ENCODE results near the gene RCAN2.

Gene RCAN2

DNA sequence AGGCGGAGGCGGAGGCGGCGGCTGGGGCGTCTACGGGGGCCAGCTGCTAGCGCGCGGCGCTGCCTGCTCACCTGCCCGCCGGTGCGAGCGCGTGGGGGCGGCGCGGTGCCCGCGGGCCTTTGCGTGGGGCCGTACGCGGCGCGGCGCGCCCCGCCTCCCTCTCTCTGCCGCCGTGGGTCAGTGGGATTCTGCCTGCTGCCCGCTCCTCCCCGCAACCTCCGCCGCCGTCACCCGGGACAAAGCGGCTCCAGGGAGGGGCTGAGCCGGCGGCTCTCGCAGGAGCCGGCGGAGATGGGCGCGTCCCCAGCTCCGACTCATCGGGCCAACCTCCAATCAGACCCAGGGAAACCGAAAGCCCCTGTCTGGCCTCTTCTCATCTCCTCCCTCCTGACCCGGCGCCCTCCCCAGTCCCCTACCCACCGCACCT lies at the start of gene RCAN2:
Gene RCAN2, minus strand, starts transcription at position 249 of the 427 bp plus-strand sequence.
- Mint-ChIP-seq H3K36me3 (ENCODE audit: low read depth) (no peaks in the 10 kb centered on the region), H3K9me3 (no peaks in the 10 kb centered on the region), H3K27me3 (peaks cover 72% of the 10 kb centered on the region), H3K27ac (no peak within 1 kb of the TSS), H3K4me1 (ENCODE audit: low read depth) (peaks cover 8% of the 10 kb centered on the region), H3K4me3 (peak within 1 kb of the TSS; percentile 55)
- no peak for DNase-seq

DNA sequence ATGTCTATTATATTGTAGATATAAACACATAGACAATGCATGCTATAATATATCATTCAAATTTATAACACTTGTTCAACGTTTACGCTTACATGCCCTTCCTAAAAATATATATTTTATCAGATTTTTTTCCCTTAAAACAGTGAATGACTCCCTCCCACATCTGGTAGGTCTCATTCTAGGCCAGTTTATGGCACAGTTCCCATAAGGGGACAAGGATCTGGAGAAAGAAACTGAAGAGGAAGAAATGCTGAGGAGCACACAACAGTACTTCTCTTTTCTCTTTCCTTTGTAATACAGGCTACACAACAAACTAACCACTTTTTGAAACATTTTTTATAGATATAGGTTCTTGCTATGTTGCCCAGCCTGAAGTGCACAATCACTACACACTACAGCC lies 48.6 kb upstream of the RCAN2 start:
- Mint-ChIP-seq H3K4me1 (ENCODE audit: low read depth) (no peaks in the 10 kb centered on the region), H3K27me3 (peaks cover 44% of the 10 kb centered on the region), H3K9me3 (peaks cover 15% of the 10 kb centered on the region), H3K36me3 (ENCODE audit: low read depth) (no peaks in the 10 kb centered on the region), H3K27ac (no peak overlapping the region), H3K4me3 (no peak overlapping the region)
- DNase-seq = no peak

DNA sequence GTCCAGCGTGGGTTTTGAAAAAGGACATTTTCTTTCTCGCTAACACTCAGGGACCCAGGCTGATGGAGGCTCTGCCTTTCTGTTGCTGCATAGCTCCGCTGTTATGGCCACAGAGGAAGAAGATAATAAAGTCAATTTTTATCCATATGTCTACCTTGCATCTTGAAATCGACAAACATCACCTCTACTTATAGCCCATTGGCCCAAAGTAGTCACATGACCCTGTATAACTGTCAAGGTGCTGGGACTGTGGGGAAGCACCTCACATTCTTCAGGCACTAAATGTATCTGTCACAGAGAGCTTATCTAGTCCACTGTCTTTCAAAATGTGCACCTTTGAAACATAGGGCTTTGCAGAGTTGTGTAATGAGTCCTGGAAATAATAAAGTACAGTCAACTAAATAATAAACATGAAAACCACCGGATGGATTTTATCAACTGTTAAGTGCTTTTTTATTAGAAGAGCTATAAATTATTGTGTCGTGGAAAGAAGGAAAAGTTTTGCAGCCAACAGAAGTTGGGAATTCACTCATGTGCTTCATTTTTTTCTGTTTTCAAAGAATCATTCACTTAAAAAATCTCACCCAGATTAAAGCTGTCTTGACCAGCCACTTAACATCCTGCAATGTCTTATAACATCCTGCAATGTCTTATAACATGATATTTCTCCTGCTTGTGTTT lies 47.7 kb upstream of the RCAN2 start:
- Mint-ChIP-seq H3K27me3 (peaks cover 44% of the 10 kb centered on the region), H3K4me1 (ENCODE audit: low read depth) (no peaks in the 10 kb centered on the region), H3K27ac (no peak overlapping the region), H3K36me3 (ENCODE audit: low read depth) (no peaks in the 10 kb centered on the region), H3K9me3 (peaks cover 10% of the 10 kb centered on the region), H3K4me3 (no peak overlapping the region)
- no peak for DNase-seq

DNA sequence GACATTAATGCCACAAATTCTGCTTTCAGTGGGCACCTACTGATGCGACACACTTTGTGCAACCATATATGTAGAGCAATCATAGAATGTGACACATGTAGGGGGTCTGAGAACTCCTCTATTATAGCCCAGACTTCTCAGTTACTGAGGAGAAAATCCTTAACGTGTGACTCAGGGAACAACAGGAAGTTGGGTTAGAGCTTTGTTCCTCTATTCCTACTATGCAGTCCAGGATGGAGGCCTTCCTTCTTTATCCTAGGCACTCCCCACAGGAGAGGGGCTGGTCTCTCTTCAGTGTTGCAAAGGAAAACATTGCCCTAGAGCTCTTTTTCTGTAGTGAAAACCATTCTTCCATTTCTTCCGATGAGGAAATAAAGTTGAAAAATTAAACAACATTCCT lies 39.6 kb upstream of the RCAN2 start:
- Mint-ChIP-seq H3K9me3 (no peaks in the 10 kb centered on the region), H3K36me3 (ENCODE audit: low read depth) (no peaks in the 10 kb centered on the region), H3K27ac (no peak overlapping the region), H3K27me3 (peaks cover 41% of the 10 kb centered on the region), H3K4me3 (no peak overlapping the region), H3K4me1 (ENCODE audit: low read depth) (no peaks in the 10 kb centered on the region)
- DNase-seq = no peak

DNA sequence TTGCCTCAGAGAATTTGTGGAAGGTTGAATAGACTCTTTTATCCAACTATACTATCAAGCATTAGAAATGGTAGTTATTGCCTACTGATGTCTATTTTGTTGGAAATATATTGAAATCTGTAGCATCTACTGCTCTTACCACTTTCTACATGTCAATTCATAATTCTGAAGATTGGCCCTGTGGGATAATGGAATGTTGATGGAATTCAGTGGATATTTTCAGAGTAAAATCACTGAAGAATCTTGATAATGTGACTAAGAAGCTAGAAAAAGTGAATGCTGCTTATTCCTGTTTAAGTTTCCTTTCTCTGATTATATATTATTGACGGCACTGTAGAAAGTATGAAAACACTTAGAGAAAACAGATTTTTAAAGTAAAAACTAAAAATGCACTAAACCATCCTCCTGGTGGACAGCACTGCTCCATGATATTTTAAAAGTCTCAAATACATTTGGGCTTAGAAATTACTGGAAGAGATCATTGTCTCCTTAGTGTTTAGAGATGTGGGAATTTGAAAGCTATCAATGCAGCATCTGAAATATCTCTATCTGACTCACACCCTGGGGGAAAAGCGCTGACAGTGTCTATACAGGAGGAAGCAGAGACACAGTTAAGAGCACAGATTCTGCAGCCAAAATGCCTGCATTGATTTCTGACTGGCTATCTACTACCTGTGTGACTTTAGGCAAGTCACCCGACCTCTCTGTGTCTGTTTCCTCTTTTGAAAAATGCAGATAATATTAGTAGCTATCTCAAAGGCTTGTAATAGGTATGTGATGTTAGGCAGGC lies 37.9 kb upstream of the RCAN2 start:
- Mint-ChIP-seq H3K4me1 (ENCODE audit: low read depth) (no peaks in the 10 kb centered on the region), H3K36me3 (ENCODE audit: low read depth) (no peaks in the 10 kb centered on the region), H3K4me3 (no peak overlapping the region), H3K27ac (no peak overlapping the region), H3K9me3 (no peaks in the 10 kb centered on the region), H3K27me3 (peaks cover 51% of the 10 kb centered on the region)
- DNase-seq = no peak

DNA sequence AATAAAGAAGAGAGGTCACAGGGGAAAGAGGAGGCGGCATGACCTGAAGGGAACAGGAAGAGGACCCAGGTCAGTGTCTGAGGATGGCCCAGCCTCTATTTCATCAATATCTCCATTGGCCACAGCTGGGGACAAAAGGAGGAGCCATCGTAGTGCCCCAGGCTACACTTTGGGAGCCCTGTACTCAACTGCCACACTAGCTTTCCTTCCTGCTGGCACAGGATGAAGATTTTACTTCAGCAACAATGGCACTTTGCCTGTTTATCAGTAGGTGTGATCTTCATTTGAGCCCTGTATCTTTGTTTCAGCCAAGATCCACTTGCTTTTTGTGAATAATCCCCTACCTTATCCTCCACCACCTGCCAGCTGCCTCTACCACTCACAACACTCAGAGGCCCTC lies 35.4 kb upstream of the RCAN2 start:
- H3K27me3 Mint-ChIP-seq = peaks cover 45% of the 10 kb centered on the region
- H3K4me3 Mint-ChIP-seq = no peak overlapping the region
- no peaks in the 10 kb centered on the region for H3K4me1 Mint-ChIP-seq (ENCODE audit: low read depth)
- no peak overlapping the region for H3K27ac Mint-ChIP-seq
- H3K36me3 Mint-ChIP-seq (ENCODE audit: low read depth) = no peaks in the 10 kb centered on the region
- H3K9me3 Mint-ChIP-seq = no peaks in the 10 kb centered on the region
- DNase-seq = no peak

DNA sequence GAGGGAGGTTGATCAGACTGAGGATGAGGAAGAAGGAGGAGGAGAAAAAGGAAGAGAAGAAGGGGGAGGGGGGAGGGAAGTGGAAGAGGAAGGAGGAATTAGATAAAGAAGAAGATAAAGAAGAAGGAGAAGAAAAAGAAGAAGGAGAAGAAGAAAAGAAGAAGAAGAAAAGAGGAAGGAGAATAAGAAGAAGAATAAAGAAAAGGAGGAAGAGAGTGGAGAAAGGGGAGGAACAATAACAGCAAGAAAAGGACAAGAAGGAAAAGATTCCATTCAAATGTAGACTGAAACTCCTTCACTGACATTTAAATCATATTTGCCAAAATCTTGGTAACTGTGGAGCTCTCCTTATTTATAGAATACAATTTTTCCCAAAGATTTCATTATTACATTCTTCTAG lies 34.3 kb upstream of the RCAN2 start:
- no peak overlapping the region for H3K27ac Mint-ChIP-seq
- H3K27me3 Mint-ChIP-seq = peaks cover 44% of the 10 kb centered on the region
- no peaks in the 10 kb centered on the region for H3K36me3 Mint-ChIP-seq (ENCODE audit: low read depth)

DNA sequence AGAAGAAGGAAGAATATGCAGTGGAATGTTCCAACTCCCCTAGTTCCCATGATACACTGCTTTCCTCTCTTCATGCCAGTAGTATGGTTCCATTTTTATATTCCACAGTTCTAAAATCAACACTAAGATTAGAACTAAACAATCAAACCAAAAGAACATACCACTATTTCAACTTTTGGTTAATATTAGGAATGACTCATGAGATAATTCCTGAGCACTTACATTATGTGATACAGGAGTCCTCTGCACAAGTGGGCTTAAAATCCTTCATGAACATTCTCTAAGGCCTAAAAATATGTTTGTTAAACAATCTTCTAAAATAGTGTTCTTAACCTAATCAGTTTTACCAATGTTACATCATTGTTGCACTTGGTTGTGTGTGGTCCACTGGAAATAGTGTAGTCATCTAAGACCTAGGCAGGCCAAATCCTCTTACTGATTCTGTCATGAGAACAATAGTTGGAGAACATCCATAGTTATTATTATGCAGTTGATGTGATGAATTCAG lies 30.3 kb upstream of the RCAN2 start:
- Mint-ChIP-seq H3K4me3 (no peak overlapping the region), H3K4me1 (ENCODE audit: low read depth) (no peaks in the 10 kb centered on the region), H3K9me3 (no peaks in the 10 kb centered on the region), H3K27me3 (peaks cover 17% of the 10 kb centered on the region), H3K36me3 (ENCODE audit: low read depth) (no peaks in the 10 kb centered on the region), H3K27ac (no peak overlapping the region)
- no peak for DNase-seq

More for the DNA sequence above, 34.3 kb upstream of the RCAN2 start:
- H3K4me3 Mint-ChIP-seq = no peak overlapping the region
- DNase-seq = no peak
- no peaks in the 10 kb centered on the region for H3K9me3 Mint-ChIP-seq
- H3K4me1 Mint-ChIP-seq (ENCODE audit: low read depth) = no peaks in the 10 kb centered on the region

DNA sequence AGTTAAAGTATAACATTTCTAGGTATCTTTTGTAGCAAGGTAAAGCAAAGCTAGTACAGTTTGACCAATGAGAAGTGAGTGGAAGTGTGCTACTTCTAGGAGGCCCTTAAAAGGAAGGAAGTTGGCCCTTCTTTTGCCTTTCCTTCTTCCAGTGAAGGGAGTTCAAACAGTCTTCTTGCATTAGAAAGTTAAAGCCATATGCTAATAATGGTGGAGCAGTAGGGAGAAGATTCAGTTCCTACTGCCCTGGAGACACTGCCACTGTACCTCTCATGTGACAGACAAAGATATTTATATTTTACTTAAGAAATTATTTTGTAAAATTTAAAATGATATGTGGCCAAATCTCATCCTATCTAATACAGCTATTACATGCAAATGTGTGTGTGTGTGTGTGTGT lies 26.0 kb upstream of the RCAN2 start:
- peaks cover 10% of the 10 kb centered on the region for H3K27me3 Mint-ChIP-seq
- no peaks in the 10 kb centered on the region for H3K4me1 Mint-ChIP-seq (ENCODE audit: low read depth)
- no peak overlapping the region for H3K27ac Mint-ChIP-seq
- no peaks in the 10 kb centered on the region for H3K36me3 Mint-ChIP-seq (ENCODE audit: low read depth)
- no peak for DNase-seq
- H3K9me3 Mint-ChIP-seq = no peaks in the 10 kb centered on the region
- H3K4me3 Mint-ChIP-seq = no peak overlapping the region

DNA sequence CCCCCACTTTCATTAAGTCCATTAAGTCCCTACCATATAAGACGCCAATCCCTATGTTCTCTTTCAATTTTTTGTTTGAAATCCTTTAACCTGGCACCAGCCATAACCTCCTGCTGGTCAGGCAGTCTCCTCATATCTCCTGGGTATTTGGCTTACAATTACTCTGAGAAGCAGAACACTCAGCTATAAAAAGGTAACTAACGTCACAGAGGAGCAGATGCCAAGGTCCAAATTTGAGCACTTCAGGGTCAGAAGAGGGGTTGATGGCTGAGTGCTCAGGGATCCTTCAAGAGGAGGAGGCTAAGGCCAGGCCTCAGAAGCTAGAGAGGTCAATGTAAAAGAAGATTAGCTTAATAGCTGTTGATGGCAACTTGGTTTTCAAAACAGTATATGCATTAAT lies 22.3 kb upstream of the RCAN2 start:
- no peaks in the 10 kb centered on the region for H3K36me3 Mint-ChIP-seq (ENCODE audit: low read depth)
- H3K4me3 Mint-ChIP-seq = no peak overlapping the region

DNA sequence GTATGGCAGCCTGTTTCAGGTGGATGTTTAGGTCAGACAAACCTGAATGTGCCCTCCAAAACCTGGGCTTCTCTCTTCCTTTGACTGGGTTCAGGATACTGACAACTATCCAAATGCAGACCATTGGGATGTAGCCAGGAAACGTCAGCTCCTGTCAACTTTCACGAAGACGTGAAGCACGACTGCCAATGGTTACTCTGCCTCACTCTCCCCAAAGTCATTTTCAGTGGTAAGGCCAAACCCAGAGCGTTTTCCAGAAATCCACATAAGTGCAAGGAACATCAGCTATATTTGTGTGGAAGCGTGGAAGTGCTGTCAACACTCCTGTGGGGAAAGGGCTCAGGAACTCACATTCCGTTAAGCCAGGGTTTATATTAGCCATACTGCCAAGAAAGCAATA lies 20.1 kb upstream of the RCAN2 start:
- H3K4me3 Mint-ChIP-seq = no peak overlapping the region
- H3K36me3 Mint-ChIP-seq (ENCODE audit: low read depth) = no peaks in the 10 kb centered on the region
- no peaks in the 10 kb centered on the region for H3K9me3 Mint-ChIP-seq
- DNase-seq = no peak
- no peak overlapping the region for H3K27ac Mint-ChIP-seq
- H3K4me1 Mint-ChIP-seq (ENCODE audit: low read depth) = no peaks in the 10 kb centered on the region
- H3K27me3 Mint-ChIP-seq = peaks cover 16% of the 10 kb centered on the region

More for the DNA sequence above, 22.3 kb upstream of the RCAN2 start:
- no peaks in the 10 kb centered on the region for H3K9me3 Mint-ChIP-seq
- H3K4me1 Mint-ChIP-seq (ENCODE audit: low read depth) = no peaks in the 10 kb centered on the region
- peaks cover 16% of the 10 kb centered on the region for H3K27me3 Mint-ChIP-seq
- DNase-seq = no peak
- no peak overlapping the region for H3K27ac Mint-ChIP-seq

DNA sequence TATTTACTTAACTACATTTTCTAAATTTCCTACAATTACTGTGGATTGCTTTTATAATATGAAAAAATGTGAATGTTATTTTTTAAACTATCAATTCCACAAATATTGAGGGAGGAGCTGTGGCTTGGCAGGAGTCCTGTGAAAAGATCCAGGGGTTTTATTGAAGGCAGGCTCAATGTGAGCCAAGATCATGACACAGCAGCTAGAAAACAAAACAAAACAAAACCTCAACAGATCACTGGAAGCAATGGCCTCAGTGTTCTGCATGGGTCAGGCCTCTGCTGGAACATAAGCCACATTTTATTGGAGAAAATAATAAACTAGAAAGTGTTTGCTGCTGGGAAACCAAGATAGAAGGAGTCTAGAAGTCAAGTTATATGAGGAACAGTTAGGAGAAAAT lies 19.4 kb upstream of the RCAN2 start:
- no peak for DNase-seq
- H3K27me3 Mint-ChIP-seq = peaks cover 16% of the 10 kb centered on the region
- no peak overlapping the region for H3K4me3 Mint-ChIP-seq
- H3K4me1 Mint-ChIP-seq (ENCODE audit: low read depth) = no peaks in the 10 kb centered on the region
- H3K36me3 Mint-ChIP-seq (ENCODE audit: low read depth) = no peaks in the 10 kb centered on the region
- no peaks in the 10 kb centered on the region for H3K9me3 Mint-ChIP-seq
- no peak overlapping the region for H3K27ac Mint-ChIP-seq

DNA sequence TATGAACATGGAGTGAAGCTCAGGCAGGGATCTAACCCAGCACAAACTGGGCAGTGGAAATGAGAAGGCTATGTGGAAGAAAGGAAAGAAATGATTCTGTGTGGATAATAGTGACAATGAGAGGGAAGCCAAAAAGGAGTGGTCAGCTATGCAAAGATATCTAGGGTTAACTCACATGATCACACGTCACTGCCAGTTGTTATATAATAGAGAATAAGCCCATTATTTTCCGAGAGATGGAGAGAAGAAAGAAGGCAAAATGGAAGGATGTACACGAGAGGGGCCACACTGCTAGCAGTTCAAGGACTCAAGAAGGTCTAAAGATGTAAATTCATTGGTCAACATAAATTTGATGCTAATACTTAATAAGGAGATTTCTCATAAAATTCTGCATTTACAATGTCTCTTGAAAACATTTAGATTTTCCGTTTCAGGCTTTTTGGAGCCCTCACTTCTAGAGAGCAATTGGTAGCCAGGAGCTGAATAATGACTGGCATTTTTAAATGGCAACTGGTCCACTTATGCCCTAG lies 18.8 kb upstream of the RCAN2 start:
- H3K4me3 Mint-ChIP-seq = no peak overlapping the region
- peaks cover 14% of the 10 kb centered on the region for H3K27me3 Mint-ChIP-seq
- H3K4me1 Mint-ChIP-seq (ENCODE audit: low read depth) = no peaks in the 10 kb centered on the region
- no peak overlapping the region for H3K27ac Mint-ChIP-seq
- no peak for DNase-seq
- H3K36me3 Mint-ChIP-seq (ENCODE audit: low read depth) = no peaks in the 10 kb centered on the region
- no peaks in the 10 kb centered on the region for H3K9me3 Mint-ChIP-seq

DNA sequence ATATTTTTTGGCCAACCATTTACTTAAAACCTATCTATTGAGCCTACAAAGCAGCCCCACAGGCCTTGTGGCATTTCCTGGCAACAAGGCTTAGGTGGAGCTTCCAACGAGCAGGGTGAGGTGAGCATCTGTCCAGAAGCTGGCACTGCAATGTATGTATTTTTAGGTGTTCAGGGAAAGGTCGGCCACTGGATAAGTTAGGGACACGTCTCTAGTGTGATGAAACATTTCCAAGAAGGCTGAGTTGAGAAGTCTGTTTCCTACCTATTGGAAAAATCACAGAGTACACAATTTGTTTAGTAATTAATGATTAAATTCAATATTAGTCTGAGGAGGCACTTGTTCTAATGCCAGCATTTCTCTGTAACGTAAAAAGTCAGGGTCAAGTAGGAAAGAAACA lies 17.8 kb upstream of the RCAN2 start:
- no peaks in the 10 kb centered on the region for H3K4me1 Mint-ChIP-seq (ENCODE audit: low read depth)
- H3K36me3 Mint-ChIP-seq (ENCODE audit: low read depth) = no peaks in the 10 kb centered on the region
- DNase-seq = no peak
- no peaks in the 10 kb centered on the region for H3K9me3 Mint-ChIP-seq
- H3K27ac Mint-ChIP-seq = no peak overlapping the region
- H3K4me3 Mint-ChIP-seq = no peak overlapping the region
- H3K27me3 Mint-ChIP-seq = peaks cover 14% of the 10 kb centered on the region

DNA sequence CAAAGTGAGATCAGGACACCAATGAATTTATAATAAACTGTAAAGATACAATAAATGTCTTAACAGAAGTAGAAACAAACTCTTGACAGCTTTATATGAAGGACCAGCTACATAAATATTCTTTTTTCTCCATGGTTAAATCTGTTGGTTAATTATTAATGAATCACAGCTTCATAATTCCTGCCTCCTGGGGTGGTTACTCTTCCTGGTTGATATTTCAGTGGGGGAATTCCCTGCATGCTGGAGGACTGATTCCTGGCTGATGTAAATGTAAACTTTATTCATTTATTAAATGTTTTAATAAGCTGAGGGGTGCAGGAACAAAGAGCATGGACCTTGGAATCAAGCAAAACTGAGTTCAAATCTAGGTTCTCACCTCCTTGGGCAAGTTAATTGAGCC lies 16.2 kb upstream of the RCAN2 start:
- Mint-ChIP-seq H3K9me3 (no peaks in the 10 kb centered on the region), H3K4me3 (no peak overlapping the region), H3K36me3 (ENCODE audit: low read depth) (no peaks in the 10 kb centered on the region), H3K27ac (no peak overlapping the region), H3K4me1 (ENCODE audit: low read depth) (no peaks in the 10 kb centered on the region), H3K27me3 (peaks cover 11% of the 10 kb centered on the region)
- DNase-seq = no peak

All from activated T-cell treated with anti-CD3 and anti-CD28 coated beads, Interleukin-2, amount 50 U/mL, for 24 hours (primary cell).